ENCODE measurements around the gene CDK5RAP3.

- no peak for TF ChIP-seq CTCF (IDR thresholded peaks at IDR 0.05; ENCODE audit: borderline replicate concordance, extremely low read depth, low read length, poor library complexity, severe bottlenecking)
- no peak for TF ChIP-seq EZH2 (IDR thresholded peaks at IDR 0.05; ENCODE audit: borderline replicate concordance, low read depth, low read length, severe bottlenecking)
Observed at GRCh38 chr17:47934856-47935255, 36.1 kb upstream of the CDK5RAP3 start.

All from DND-41 (cell line).